ENCODE results near the gene MARCO.

- TF ChIP-seq CTCF (IDR thresholded peaks at IDR 0.05): no peak
- TF ChIP-seq POLR2A (IDR thresholded peaks at IDR 0.05): no peak
These were observed 38.6 kb downstream of the MARCO start for GRCh38 chr2:118980573-118980972.
